K562 (cell line): ENCODE measurements around the gene ETV3L. TPM values are rescaled to one million over a fixed set of nuclear protein-coding genes. Genes with fewer than 3 reads are reported as not detected.
A peak's percentile ranks its signal among the peaks of the same experiment; 100 is the strongest.

Experiments used
- ATF1 ChIP-seq, 2 experiments: fragments of 450-650 bp in 1 of 2; IDR thresholded peaks; 2 replicates each; pipeline ENCODE4 v1.6.1; 2016; ENCODE audit warnings: missing compliant biosample characterization in 1 of 2, missing genetic modification characterization in 1 of 2
- CHD1 ChIP-seq: fragments of 200-600 bp; sonication (generic); IDR thresholded peaks from one replicate; pipeline ENCODE4 v1.6.1; 2012; ENCODE audit warnings: mild to moderate bottlenecking, moderate library complexity, low read length, inconsistent platforms
- GABPA ChIP-seq: fragments of 200-800 bp; sonication (Bioruptor generic); conservative IDR thresholded peaks from 2 replicates; pipeline ENCODE4 v1.6.1; 2016; ENCODE audit warnings: low read depth, missing genetic modification characterization, missing compliant biosample characterization
- POLR2AphosphoS2 ChIP-seq: IDR thresholded peaks from 2 replicates; pipeline ENCODE4 v1.6.1; 2012; ENCODE audit warnings: low read length, improper control_type of control experiment
- RCOR1 ChIP-seq, 2 experiments: IDR thresholded peaks; 2 replicates each; pipeline ENCODE4 v1.6.1; 2012; ENCODE audit warnings: low read depth in 2 of 2, low read length in 2 of 2, borderline replicate concordance in 1 of 2, improper control_type of control experiment in 1 of 2
- SMARCA5 ChIP-seq: fragments of 450-650 bp; IDR thresholded peaks from 2 replicates; pipeline ENCODE4 v1.6.1; 2016
- TFAM ChIP-seq: fragments of 250-450 bp; sonication (Bioruptor Pico); conservative IDR thresholded peaks from 2 replicates; pipeline ENCODE4 v1.5.0; 2021; ENCODE audit warnings: mild to moderate bottlenecking, moderate library complexity
- XRCC3 ChIP-seq: fragments of 450-650 bp; IDR thresholded peaks from 2 replicates; pipeline ENCODE4 v1.6.1; 2017; ENCODE audit warnings: mild to moderate bottlenecking, moderate library complexity
- ZNF224 ChIP-seq: sonication (generic); formaldehyde crosslinking; IDR thresholded peaks from 2 replicates; pipeline ENCODE4 v1.8.0; 2022; ENCODE audit warnings: mild to moderate bottlenecking, missing genetic modification reagents
- ZNF551 ChIP-seq: fragments of 250-450 bp; sonication (Bioruptor Pico); IDR thresholded peaks from 2 replicates; pipeline ENCODE4 v1.5.0; 2021; ENCODE audit warnings: mild to moderate bottlenecking, moderate library complexity
- ZSCAN32 ChIP-seq: fragments of 450-650 bp; formaldehyde crosslinking; IDR thresholded peaks from 2 replicates; pipeline ENCODE4 v1.4.0; 2020; ENCODE audit warnings: mild to moderate bottlenecking, moderate library complexity
- polyA plus RNA-seq, 8 experiments: library from polyadenylated mRNA; depleted of rRNA in 4 of 8; stranded (reverse) in 5 of 8; unstranded in 3 of 8; fragments of >200 nt; fragmentation: Nextera tagmentation in 2 of 8; fragmentation: Illumina TruSeq in 1 of 8; extraction: Ambion mirVana in 2 of 8; extraction: Trizol in 1 of 8; gene quantifications; 2 replicates each; pipeline versions ENCODE4 v1.2.1 to v1.2.3, GENCODE V29; 2011 to 2014; ENCODE audit warnings: inconsistent platforms in 1 of 8, missing spikeins in 1 of 8
- total RNA-seq, 7 experiments: library from RNA; depleted of rRNA in 6 of 7; stranded (reverse); fragments of >200 nt in 6 of 7; fragmentation: Illumina TruSeq in 2 of 7; extraction: Trizol in 2 of 7; gene quantifications; 2 replicates each; pipeline versions ENCODE4 v1.2.1 to v1.2.3, GENCODE V29; 2011 to 2021; ENCODE audit warnings: low replicate concordance in 1 of 7
- TF ChIP-seq, protein P1 (sequence below), 2 experiments: IDR thresholded peaks; 2 replicates each; pipeline ENCODE4 v1.6.1; 2011; ENCODE audit warnings: borderline replicate concordance in 1 of 2, control low read depth in 1 of 2, low read depth in 1 of 2, low read length in 1 of 2, mild to moderate bottlenecking in 1 of 2, mixed read lengths in 1 of 2, moderate library complexity in 1 of 2; ENCODE audit not compliant: insufficient read depth in 1 of 2, insufficient read length in 1 of 2, poor library complexity in 1 of 2, severe bottlenecking in 1 of 2; ENCODE audit errors: extremely low read depth in 1 of 2
- TF ChIP-seq, protein P2 (sequence below): fragments of 450-650 bp; conservative IDR thresholded peaks from 2 replicates; pipeline ENCODE4 v1.6.1; 2016; ENCODE audit warnings: missing genetic modification characterization, low read depth, mild to moderate bottlenecking, control low read depth, missing compliant biosample characterization
- TF ChIP-seq, protein P3 (sequence below): fragments of 450-650 bp; IDR thresholded peaks from 2 replicates; pipeline ENCODE4 v1.6.1; 2017; ENCODE audit warnings: antibody characterized with exemption, mild to moderate bottlenecking
- TF ChIP-seq, protein P4 (sequence below): IDR thresholded peaks from 2 replicates; pipeline ENCODE4 v1.6.1; 2011; ENCODE audit warnings: borderline replicate concordance, low read depth, mild to moderate bottlenecking, moderate library complexity, low read length; ENCODE audit not compliant: insufficient read depth, poor library complexity, severe bottlenecking

ETV3L gene
- total and polyA plus RNA-seq, 9 of the 15 experiments (the other 6 are each of a cell fraction or from before 2014, with no cell fraction given) = not detected

DNA sequence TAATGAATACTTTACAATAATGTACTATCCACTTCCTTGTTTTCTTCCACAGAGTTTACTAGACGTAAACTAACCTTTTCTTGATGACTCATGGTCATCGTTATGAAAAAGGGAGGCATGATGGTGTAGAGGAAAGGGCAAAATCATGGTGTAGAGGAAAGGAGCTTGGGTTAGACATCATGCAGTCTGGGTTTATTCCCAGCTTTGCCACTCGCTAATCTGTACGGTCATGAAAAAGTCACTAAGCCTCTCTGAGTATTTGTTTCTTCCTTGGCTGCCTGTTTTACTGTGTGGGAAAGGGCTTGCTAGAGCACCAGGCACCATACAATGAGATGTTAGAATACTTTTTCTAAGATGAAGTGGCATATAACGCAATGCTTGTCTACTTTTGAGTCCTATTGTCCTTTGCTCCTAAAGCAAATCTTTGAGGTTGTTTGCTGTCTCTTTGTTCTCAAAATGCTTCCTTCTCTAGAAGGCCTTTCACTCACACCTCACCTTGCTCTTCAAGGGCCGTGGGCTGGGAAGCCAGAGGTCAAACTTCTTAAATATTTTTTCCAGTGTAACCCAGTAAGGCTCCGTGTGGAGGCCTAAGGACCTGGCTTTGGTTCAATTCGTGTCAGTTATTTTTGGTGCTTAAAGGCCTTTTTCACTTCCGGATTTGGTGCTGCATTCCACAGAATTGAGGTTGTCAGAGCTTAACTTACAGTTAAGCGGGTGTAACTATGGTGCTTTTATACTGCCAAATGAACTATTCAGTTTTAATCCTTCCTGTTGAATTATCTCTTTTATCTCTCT, 48.5 kb upstream of the ETV3L start (continued):
- TF ChIP-seq CHD1 (no peak), SMARCA5 (no peak), ZNF224 (CRISPR knock-in tag) (no peak), TFAM (CRISPR knock-in tag) (no peak), ZSCAN32 (CRISPR knock-in tag) (no peak), ATF1 (CRISPR knock-in tag; IDR thresholded peaks at IDR 0.05) (no peak), ATF1 (tag; IDR thresholded peaks at IDR 0.05) (0 out of 2 replicates have a peak, but pooled peaks have one; percentile 28), RCOR1 (IDR thresholded peaks at IDR 0.05; ENCODE audit: borderline replicate concordance in 1 of 2, low read depth in 2 of 2, low read length in 2 of 2) (no peak), POLR2AphosphoS2 (no peak), XRCC3 (no peak), GABPA (tag) (0 out of 2 replicates have a peak, but pooled peaks have one; percentile 31), ZNF551 (CRISPR knock-in tag) (no peak)
- TF ChIP-seq, protein P1, sequence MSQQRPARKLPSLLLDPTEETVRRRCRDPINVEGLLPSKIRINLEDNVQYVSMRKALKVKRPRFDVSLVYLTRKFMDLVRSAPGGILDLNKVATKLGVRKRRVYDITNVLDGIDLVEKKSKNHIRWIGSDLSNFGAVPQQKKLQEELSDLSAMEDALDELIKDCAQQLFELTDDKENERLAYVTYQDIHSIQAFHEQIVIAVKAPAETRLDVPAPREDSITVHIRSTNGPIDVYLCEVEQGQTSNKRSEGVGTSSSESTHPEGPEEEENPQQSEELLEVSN (IDR thresholded peaks at IDR 0.05; ENCODE audit: borderline replicate concordance in 1 of 2, extremely low read depth in 1 of 2, insufficient read depth in 1 of 2, insufficient read length in 1 of 2, low read depth in 1 of 2, low read length in 1 of 2, poor library complexity in 1 of 2, severe bottlenecking in 1 of 2) = no peak
- TF ChIP-seq, protein P2, sequence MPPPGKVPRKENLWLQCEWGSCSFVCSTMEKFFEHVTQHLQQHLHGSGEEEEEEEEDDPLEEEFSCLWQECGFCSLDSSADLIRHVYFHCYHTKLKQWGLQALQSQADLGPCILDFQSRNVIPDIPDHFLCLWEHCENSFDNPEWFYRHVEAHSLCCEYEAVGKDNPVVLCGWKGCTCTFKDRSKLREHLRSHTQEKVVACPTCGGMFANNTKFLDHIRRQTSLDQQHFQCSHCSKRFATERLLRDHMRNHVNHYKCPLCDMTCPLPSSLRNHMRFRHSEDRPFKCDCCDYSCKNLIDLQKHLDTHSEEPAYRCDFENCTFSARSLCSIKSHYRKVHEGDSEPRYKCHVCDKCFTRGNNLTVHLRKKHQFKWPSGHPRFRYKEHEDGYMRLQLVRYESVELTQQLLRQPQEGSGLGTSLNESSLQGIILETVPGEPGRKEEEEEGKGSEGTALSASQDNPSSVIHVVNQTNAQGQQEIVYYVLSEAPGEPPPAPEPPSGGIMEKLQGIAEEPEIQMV (tag) = 0 out of 2 replicates have a peak, but pooled peaks have one; percentile 16
- TF ChIP-seq, protein P3, sequence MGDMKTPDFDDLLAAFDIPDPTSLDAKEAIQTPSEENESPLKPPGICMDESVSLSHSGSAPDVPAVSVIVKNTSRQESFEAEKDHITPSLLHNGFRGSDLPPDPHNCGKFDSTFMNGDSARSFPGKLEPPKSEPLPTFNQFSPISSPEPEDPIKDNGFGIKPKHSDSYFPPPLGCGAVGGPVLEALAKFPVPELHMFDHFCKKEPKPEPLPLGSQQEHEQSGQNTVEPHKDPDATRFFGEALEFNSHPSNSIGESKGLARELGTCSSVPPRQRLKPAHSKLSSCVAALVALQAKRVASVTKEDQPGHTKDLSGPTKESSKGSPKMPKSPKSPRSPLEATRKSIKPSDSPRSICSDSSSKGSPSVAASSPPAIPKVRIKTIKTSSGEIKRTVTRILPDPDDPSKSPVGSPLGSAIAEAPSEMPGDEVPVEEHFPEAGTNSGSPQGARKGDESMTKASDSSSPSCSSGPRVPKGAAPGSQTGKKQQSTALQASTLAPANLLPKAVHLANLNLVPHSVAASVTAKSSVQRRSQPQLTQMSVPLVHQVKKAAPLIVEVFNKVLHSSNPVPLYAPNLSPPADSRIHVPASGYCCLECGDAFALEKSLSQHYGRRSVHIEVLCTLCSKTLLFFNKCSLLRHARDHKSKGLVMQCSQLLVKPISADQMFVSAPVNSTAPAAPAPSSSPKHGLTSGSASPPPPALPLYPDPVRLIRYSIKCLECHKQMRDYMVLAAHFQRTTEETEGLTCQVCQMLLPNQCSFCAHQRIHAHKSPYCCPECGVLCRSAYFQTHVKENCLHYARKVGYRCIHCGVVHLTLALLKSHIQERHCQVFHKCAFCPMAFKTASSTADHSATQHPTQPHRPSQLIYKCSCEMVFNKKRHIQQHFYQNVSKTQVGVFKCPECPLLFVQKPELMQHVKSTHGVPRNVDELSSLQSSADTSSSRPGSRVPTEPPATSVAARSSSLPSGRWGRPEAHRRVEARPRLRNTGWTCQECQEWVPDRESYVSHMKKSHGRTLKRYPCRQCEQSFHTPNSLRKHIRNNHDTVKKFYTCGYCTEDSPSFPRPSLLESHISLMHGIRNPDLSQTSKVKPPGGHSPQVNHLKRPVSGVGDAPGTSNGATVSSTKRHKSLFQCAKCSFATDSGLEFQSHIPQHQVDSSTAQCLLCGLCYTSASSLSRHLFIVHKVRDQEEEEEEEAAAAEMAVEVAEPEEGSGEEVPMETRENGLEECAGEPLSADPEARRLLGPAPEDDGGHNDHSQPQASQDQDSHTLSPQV = peak; percentile 54
- TF ChIP-seq, protein P4, sequence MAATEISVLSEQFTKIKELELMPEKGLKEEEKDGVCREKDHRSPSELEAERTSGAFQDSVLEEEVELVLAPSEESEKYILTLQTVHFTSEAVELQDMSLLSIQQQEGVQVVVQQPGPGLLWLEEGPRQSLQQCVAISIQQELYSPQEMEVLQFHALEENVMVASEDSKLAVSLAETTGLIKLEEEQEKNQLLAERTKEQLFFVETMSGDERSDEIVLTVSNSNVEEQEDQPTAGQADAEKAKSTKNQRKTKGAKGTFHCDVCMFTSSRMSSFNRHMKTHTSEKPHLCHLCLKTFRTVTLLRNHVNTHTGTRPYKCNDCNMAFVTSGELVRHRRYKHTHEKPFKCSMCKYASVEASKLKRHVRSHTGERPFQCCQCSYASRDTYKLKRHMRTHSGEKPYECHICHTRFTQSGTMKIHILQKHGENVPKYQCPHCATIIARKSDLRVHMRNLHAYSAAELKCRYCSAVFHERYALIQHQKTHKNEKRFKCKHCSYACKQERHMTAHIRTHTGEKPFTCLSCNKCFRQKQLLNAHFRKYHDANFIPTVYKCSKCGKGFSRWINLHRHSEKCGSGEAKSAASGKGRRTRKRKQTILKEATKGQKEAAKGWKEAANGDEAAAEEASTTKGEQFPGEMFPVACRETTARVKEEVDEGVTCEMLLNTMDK = no peak
